ENCODE results near the gene EBF3.

The EBF3 gene

DNA sequence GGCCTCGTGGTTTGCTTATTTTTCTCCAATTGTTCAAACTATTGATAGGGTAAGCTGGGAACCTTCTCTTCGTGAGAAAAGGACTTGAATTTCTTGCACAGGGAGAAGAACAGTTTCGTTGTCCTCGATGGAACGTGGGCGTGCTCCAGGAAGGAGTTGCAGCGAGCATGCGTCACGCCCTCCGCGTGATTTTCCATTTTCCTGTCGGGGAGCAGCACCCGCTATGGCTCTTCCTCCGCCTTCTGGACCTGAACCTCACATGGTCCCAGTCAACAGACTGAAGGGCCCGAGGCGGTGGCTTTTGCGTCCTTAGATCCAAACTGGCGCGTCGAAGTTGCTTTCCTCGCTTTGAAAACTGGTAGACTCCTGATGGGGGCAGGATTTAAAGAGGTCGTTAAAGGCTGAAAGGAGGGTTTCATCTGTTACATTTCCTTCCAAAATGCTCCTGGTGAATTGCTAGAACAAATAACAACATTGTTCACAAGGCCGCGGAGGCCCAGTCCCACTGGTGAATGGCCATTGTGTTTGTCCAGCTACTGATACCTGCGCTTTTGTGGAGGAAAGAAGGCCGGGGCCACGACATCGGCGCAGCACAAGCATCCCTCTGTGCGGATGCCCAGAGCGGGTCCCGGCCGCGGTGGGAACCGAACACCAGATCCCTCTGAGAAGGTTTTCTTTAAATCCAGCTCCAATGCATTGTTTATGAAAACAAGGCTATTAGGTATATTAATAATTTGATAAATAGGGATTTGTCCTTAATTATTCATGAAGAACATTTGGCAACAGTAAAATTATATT lies 75.9 kb downstream of the EBF3 start:
- no peak for DNase-seq

DNA sequence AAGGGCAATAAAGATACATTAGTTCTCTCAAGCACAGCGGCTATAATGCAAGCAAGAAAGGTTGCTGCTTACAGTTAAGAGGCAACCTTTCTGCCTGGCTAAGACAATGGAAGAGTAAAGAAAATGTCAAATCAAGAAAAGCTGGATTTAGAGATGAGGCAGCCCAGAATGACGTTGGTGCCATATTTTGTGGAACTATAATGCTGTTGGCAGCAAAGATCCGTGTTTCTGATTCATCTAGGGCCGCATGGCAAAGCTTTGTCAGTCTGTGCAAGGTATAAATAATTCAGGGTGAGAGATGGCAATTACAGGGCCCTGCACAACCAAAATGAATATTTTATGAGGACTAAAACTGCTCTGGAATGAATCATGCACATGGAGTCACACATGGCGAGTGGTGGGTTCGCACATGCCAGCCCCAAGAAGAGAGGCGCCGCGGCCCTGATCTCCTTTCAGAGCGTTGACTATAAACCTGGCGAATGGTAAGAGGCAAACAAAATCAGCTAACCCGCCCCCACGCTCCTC lies 76.6 kb downstream of the EBF3 start:
- DNase-seq = no peak

DNA sequence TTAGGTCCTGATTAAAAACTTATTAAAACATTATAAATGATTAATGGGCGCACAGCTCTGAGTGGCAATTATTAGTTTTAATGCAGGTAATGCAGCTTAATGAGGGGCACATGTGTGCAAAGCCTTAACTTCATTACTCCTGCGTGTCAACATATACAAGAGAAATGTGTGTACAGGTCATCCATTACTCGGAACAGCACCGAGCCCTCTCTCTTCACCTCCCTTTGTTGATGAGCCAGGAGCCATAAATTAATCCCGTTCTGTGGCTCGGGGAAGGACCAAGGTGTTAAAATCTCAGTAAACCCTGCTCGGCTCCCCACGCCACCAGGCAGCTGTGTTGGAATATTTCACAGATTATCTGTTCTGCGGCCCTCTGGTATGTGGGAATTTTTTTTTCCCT lies 77.8 kb downstream of the EBF3 start:
- DNase-seq = no peak

DNA sequence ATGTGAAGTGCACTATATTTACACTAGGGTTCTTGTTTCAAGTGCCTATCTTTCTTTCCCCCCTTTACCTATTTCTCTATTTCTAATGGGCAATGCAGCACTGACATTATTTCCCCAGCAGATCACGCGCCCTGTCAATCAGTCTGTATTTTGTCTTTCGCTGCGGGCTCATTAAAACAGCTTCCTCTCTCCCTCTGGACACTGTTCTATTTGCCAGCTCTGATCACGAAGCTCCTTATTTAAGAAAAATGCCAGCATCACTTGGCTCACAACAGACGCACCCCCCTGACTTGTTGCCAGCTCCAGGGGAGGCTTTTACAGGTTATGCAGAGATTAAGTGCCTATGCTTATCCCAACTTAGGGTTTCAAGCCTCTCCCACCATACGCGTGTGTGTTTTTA lies 78.5 kb downstream of the EBF3 start:
- DNase-seq = no peak

DNA sequence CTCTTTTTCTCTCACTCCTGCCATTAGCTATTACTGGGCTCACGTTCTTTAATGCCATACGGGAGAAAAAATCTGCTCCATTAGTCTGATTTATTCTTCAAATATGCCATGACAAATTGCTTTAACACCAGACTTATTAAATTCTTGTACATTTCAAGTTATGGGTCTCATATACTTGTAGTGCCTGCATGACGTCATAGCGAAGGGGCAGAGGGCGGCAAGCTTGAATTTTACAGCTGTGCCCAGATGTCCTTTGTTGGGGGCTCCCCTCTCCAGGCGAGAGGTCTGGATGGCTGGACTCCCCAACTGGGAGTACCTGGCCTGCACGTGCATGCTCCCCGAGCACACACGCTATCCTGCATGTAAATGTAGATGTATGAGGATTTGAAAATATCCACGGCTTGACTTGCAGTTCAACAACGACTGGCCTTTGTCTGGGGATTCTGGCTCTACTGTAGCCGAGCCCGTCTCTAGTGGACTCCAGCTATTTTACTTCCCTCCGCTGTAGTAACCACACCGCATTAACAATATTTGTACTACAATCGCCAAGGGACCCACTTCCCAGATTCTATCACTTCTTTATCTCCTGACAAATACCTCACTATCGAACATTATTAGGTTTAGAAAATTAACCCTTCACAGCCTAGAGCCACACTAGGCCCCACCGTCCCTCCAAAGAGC lies 79.5 kb downstream of the EBF3 start:
- DNase-seq = no peak

DNA sequence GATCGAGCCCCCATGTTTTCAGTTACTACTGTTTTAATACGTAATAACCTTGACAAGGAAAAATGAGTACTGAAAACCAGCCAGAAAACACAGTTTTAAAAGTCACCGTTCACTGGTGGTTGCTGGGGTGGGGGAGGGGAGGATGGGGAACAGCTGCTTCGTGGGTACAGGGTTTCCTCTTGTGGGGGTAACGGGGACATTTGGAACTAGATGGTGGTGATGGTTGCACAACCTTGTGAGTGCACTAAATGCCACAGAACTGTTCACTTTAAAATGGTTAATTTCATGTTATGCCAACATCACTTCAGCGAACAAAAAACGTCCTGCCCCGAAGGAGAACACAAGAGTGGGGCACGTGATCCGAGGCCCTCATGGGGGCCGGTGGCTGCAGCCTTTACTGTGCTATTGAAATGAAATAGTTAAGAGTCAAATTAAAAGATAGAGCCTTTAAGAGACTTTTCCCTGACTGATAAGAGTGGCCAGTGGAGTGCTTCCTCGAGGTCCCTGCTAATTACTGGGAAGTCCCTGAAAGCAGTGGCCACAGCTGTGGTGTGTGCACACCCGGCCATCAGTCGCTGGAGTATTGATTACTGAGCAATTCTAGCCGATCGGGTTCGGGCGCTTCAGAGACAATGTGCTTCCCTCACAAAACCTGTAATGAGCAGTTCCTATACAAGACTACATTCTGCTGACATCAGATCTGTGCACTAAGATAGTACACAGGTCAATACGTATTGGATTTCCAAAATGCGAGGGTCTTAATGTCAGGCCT lies 80.3 kb downstream of the EBF3 start:
- no peak for DNase-seq

DNA sequence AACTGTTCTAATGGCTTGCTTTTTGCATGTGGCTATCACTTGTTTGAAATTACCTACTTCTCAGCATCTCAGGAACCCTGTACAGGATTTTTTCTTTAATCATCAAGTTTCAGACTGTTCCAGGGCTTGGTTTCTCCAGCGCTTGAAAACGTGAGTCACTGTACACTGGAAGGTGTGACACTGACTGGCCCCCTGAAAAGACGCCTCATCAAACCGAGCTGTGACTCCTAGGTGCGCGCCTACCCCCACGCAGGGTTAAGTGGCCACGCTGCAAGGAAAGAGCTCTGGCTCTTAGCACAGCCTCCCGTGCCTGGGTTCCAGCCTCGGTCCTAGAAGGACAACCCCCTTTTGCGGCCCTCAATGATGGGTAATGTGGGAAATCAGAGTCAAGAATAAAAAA lies 81.0 kb downstream of the EBF3 start:
- no peak for DNase-seq

DNA sequence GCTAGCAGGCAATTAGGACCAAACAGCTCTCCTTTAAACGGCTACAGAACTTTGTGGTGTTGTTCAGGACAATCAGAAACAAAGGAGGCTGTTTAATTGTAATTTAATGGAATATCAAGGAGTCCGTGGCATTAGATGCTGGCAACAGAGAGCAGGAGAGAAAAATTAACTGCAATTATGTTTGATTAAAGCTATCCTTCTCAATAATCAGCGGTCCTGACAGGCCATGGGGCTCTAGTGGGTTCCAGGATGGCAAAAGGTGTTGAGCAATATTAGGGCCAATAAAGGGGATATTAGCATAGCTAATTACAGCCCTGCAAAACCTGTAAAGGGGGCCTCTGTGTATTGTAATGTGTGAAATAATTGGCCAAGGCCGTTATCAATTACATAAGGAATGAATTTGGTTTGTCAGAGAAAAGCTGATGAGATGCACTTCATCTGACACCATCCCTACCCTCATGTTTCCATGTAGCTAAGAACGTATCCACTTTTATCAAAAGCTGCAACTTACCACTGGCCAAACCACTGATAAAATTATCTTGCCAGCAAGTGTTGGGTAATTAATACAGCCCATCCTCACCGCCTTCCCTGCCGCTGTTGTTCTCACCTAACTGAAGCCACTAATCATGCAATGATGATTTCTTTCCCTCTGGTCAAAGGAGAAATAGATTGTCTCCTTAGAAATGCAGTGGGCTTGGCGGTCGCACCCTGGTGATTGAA lies 81.6 kb downstream of the EBF3 start:
- DNase-seq = no peak

DNA sequence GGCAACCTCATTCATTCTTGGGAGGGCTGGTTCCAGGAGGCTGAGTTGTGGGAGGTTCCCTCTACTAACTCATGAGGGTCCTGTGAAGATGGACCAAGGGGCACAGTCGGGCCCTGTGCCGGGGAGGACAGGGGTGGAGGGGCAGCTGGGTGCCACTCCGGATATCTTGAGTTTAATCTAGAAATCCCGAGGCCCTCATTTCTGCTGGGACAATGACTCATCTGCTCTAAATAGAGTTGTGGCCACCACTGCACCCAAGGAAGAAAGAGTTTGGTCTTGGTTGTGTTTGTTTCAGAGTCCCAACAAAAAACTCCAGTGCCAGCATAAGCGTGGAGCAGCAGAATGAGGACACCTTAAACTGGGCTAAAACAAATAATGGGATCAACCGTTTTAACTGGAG lies 82.4 kb downstream of the EBF3 start:
- no peak for DNase-seq

DNA sequence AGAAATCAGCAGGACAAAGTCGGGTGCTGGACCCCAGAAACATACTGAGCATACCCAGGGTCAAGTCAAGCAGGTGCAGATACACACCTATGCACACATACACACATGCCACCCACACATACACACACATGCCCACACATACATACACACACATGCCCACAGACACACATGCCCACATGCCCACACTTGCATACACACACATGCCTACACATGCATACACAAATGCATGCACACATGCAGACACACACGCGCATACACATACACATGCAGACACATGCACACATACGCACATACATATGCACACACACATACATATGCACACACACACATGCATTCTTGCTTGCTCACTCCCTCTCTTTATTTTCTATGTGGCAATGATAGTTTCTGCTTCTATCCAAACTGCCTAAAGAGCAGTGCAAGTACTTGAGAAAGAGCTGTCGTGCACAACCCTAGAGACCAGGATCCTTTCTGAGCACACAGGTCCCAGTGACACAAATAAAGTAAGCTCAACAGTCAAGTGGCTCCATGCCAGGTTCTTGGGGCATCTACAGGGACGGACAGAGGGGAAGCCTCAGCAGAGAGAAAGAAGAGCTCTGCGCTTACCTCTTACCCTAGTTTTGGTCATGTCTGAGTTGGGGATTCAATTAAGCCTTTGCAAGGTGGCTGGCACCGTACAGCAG lies 83.7 kb downstream of the EBF3 start:
- DNase-seq = no peak

DNA sequence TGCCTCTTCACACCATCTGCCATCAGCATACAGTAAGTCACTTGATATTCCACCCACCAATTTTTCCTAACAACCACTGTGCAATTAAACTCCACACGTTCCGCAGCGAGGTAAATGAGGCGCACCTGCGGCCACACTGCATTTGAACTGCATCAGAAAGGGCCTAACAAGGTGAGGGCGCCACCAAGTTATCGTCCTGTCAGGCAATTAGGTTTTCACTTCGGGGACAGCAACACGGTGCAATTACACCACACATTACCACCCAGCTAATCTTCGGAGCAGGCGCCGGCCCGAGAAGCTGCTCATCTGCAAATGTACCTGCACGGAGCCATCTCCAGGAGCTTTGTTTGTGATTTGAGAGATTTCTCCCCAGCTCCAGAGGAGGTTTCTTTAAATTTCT lies 84.4 kb downstream of the EBF3 start:
- DNase-seq = no peak

DNA sequence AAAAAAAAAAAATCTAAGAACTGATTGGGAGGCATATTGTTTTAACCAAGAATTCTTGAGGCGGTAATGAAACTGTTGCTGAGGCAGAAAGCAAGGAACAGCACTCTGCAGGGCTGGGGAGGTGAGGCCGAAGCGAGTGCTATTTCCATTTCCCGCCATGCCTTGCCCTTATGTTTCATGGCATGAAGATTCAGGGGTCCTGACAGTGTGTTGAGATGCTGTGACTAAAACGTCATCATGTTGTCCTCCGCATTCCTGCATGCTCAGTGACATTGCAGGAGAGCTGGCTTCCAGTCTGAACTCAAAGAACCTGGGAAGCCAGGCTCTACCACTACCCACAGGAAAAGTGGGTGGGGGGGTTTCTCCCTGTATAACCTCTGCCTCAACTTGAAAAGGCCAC lies 85.2 kb downstream of the EBF3 start:
- DNase-seq = no peak

DNA sequence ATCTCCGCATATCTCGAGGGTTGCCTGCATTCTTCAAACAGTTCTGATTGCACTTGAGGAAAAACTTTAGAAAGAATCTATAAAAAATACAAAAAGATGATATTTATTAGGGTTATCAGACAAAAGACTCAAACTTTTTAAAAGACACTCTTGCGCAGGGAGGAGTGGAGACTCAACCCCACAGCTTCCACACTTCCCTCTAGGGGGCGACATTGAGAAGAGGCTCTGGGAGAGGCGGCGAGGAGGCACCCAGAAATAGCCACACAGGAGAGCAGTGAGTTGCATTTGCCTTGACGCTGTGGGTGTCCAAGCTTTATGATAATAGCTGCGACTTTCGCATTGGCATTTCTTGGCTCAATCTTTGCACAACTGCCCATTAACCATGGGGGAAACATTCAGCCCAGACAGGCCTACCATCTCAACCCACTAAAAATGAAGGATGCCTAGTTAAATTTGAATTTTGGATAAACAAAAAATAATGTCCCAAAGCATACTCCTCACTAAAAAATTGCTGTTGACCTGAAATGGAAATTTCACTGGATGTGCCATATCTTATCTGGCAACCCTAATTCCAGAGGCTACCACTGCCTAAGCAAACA lies 86.2 kb downstream of the EBF3 start:
- peak in 1 of 2 donors; percentile 42 for DNase-seq

DNA sequence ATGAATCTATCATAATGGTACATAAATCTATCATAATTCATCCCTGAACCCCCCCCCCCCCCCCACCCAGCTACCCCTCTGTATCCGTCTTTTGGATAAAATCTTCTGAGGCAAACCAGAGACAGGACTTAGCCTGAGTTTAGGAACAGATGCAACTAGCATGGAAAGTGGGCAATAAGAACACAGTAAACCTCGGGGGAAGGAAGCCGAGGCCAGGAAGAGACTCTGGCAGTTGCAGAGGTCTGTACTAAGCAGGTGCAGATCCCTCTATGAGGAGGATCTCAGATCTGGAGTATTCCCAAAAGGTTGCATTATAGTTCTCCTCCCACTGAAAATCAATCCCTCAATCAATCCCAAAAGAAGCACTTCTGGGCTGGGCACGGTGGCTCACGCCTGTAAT lies 87.2 kb downstream of the EBF3 start:
- no peak for DNase-seq

DNA sequence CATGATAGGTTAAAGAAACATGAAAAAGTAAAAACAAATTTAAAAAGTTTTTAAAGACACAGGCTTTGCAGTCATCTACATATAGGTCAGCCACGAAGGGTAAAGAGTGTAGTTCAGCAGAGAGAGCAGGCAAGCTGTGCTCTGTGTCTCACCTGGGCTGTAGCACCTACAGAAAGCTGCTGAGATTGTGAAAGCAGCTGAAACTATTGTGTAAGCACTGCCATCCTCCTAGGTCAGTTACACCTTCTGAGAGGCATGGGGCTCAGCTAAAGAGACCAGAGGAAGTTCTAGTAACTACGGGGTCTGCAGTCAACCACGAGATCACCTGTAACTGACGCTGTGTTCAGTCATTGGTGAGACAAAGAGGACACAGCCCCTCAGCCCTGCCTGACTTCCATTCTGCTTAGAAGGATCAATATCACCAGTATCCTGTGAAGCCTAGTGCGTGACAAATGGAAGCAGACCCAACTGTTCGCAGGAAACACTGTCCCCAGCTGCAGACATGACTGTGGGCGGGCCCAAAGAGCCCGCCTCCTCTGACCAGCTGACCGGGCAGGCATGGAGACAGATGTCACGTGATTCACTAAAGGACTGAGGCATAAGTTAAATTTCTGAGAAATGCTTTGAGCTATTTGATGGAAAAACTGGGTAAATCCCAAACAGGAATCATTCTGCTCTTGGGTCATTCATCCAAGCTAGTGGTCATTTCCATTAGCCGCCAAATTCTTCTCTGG lies 87.9 kb downstream of the EBF3 start:
- DNase-seq = no peak

DNA sequence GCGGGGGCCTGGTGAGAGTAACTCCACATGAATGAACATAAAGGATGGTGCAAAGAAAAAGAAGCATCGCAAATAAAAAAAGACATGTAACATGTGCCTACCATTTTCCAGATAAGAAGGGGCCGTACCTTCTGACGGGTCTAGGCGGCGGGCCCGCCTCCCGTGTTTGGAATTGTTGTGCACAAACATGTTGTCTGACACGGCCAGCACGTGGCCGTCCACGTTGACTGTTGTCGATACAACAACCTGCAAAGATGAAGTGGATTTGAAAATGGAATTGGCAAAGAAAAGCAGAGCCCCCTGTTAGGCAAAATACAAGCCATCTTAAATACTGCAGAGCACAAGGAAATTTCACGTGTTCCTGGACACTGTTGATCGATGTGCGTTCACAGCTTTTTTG lies 90.7 kb downstream of the EBF3 start:
- DNase-seq = no peak

DNA sequence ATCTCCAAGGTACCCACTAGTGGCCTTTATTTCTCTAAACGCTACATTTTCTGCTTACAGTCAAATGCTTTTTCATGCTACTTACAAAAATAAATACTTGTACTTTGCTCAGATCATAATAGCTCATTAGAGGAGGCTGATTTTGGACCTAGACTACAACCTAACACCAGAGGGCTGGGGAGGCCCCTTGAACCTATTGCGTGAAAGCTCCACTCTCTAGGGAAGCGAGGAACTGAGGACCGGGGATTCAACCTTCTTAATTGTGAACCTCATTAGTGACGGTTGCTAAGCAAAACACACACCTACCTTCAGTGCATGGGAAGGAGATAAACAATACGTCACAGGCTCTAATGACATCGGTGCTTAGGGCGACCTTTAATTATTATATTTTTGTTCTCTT lies 92.1 kb downstream of the EBF3 start:
- no peak for DNase-seq

DNA sequence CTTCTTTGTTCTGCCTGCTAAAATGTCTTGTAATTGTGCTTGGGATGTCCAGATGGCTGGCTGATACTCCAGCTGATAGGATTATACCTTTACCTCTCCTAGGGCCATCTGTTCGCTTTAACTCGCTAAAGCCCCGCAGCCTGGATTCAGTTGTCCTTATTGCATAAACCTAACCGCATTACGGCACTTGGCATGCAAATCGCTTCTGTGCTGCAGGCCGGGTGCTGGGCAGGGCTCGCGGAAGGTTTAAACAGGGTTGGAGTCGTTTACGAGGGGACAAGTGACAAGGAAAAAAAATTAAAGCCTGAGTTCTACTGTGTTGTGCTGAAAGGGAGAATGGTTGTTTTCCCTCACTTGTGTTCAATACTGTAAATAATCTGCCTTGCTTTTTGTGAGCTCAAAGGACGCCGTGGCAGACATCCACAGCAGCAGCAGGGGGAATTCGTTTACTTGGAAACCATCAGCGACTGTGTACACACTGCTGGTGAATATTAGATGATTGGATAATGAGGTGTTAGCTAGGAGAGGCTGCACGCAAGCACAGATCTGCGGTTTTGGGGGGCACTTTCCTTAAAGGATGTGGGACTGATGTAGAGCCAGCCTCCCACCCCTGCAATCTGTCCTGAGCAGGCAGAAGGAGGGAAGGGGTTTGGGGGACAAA lies 93.0 kb downstream of the EBF3 start:
- no peak for DNase-seq

DNA sequence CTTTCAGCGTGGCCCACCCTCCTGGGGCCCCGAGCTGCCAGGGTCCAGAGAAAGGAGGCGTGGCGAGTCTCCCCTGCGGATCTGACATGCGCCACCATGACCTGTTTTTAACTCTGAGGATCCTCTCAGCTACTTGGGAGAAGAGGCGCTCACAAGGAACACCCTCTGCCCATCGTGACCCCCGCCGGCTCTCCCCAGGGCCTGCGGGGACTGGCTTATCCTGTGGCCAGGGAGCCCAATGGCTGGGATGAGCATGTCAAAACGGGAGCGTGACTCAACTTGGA lies 93.7 kb downstream of the EBF3 start:
- no peak for DNase-seq

DNA sequence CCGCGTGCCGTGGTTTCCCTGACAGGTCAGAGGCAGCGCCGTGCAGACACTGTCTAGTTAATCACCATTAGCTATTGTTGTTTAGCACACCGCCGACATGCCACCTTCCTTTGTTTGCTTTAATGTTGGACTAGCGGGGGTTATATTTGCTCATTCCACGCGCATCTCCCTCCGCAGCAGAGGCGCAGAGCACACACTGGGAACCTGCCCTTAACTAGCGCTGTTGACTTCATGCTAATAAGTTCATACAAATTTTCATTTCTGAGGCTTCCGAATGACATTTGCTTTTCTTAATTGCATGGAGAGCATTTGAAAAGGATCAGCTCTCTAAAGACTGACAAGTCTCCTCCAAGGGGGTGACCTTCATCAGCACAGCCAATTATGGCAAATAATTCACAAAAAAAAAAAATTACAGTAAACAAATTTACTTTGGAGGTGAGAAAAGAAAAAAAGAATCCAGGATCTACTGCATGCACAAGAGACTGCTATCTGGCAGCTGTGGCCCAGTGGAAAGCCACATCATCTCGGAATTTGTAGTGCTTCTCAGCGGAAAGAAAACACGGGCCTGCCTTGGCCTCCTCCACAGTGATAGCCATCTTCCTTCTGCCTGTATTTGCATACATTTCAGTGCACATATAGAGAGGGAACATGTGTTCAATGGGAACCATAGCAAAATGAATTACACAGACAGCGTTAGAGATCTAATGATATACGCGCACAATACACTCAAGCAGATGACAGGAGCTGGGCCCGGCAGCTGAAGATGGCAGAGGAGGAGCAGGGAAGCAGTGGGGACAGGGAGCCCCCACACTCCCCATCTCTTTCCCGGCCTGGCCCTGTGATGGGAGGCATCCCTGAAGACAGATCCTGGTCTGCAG lies 94.2 kb downstream of the EBF3 start:
- no peak for DNase-seq
